GM21529 (cell line): ENCODE measurements around the gene C12orf57.

ENCODE experiments used
- ATAC-seq: cut with Tn5 transposase; IDR thresholded peaks from one replicate; pipeline ENCODE4 v1.9.1; 2021; ENCODE audit not compliant: unreplicated experiment

C12orf57 gene

DNA sequence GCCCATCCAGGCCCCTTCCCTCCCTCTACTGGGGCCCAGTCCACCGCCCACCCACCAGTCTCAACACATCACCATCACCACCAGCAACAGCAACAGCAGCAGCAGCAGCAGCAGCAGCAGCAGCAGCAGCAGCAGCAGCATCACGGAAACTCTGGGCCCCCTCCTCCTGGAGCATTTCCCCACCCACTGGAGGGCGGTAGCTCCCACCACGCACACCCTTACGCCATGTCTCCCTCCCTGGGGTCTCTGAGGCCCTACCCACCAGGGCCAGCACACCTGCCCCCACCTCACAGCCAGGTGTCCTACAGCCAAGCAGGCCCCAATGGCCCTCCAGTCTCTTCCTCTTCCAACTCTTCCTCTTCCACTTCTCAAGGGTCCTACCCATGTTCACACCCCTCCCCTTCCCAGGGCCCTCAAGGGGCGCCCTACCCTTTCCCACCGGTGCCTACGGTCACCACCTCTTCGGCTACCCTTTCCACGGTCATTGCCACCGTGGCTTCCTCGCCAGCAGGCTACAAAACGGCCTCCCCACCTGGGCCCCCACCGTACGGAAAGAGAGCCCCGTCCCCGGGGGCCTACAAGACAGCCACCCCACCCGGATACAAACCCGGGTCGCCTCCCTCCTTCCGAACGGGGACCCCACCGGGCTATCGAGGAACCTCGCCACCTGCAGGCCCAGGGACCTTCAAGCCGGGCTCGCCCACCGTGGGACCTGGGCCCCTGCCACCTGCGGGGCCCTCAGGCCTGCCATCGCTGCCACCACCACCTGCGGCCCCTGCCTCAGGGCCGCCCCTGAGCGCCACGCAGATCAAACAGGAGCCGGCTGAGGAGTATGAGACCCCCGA, 7.0 kb upstream of the C12orf57 start:
- ATAC-seq = peak; percentile 10

DNA sequence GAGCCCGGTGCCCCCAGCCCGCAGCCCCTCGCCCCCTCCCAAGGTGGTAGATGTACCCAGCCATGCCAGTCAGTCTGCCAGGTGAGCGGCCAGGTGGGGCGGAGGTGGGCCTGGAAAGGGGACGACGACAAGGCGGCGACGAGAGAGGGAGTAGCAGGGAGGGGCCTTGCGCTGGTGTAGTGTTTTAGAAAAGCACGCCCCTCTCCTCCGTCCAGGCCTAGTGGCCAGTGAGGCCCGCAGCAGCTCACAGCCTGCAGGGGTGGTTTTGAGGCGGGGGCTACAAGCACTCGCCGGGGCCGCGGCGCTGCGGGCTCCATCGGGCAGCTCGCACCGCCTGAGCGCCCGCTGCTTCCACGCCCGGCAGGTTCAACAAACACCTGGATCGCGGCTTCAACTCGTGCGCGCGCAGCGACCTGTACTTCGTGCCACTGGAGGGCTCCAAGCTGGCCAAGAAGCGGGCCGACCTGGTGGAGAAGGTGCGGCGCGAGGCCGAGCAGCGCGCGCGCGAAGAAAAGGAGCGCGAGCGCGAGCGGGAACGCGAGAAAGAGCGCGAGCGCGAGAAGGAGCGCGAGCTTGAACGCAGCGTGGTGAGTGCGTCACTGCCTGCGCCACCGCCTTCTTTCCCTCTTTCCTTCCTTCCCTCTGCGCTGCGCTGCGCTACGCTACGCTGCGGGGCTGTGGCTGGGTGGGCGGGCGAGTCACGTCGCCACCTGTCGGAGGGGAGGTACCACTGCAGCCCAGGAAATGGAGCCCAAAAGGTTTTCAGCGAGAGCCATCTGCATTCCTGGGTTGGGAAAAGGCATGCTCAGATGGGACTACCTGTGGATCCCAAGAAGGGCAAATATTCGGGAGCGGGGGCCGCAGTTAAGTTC, 6.1 kb upstream of the C12orf57 start:
- ATAC-seq = peak; percentile 84

DNA sequence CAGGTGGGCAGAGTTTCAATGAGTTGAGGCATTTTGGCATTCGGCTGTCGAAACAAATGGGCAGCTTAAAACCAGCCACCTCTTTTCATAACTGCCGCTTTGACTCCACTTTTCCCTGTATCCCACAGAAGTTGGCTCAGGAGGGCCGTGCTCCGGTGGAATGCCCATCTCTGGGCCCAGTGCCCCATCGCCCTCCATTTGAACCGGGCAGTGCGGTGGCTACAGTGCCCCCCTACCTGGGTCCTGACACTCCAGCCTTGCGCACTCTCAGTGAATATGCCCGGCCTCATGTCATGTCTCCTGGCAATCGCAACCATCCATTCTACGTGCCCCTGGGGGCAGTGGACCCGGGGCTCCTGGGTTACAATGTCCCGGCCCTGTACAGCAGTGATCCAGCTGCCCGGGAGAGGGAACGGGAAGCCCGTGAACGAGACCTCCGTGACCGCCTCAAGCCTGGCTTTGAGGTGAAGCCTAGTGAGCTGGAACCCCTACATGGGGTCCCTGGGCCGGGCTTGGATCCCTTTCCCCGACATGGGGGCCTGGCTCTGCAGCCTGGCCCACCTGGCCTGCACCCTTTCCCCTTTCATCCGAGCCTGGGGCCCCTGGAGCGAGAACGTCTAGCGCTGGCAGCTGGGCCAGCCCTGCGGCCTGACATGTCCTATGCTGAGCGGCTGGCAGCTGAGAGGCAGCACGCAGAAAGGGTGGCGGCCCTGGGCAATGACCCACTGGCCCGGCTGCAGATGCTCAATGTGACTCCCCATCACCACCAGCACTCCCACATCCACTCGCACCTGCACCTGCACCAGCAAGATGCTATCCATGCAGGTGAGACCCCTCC, 5.2 kb upstream of the C12orf57 start:
- ATAC-seq = no peak

DNA sequence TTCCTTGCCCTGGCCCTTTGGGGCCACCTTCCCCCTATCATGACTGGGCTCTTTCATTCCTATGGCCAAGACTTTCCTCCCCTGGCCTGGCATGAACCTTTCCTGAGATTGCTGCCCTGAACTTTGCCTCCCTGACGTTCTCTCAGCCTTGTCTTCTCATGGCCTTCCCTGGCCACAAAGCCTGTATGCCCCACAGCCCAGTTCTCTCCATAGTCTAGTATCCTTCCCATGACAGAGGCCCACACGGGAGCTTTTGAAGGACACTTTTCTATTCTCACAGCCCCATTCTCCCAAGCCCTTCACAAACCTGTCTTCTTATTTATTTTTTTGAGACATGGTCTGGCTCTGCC, 4.7 kb upstream of the C12orf57 start:
- ATAC-seq = no peak

DNA sequence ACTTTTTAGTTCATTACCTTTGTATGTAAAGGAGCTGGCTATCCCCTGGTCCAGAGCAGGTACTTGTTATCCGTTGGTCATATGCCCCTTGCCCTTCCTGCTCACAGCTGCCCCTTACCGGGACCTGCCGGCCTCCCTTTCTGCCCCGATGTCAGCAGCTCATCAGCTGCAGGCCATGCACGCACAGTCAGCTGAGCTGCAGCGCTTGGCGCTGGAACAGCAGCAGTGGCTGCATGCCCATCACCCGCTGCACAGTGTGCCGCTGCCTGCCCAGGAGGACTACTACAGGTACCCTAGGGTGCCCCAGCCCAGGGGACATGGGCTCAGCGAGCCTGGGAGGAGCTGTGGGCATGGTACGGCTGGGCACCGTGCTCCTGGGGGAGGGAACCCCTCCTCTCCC, 2.6 kb upstream of the C12orf57 start:
- no peak for ATAC-seq

DNA sequence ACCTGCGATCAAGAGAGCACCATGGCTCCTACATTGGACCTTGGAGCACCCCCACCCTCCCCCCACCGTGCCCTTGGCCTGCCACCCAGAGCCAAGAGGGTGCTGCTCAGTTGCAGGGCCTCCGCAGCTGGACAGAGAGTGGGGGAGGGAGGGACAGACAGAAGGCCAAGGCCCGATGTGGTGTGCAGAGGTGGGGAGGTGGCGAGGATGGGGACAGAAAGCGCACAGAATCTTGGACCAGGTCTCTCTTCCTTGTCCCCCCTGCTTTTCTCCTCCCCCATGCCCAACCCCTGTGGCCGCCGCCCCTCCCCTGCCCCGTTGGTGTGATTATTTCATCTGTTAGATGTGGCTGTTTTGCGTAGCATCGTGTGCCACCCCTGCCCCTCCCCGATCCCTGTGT, 2.0 kb upstream of the C12orf57 start:
- ATAC-seq = no peak

DNA sequence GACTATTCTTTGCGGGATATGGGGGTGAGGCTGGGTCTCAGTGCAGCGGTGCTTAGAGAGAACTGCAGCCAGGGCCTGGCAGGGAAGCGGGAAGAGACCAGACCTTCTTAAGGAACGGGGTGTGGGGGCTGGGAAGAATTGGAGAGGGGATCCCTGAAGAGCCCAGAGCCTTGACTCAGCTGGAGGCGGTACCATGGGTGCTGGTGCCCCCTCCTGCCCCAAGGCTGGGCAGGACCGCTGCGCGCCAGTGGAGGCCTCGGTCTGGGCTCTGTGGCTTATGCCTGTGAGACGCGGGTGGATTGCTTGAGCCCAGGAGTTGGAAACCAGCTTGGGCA, 1.5 kb upstream of the C12orf57 start:
- ATAC-seq = no peak

DNA sequence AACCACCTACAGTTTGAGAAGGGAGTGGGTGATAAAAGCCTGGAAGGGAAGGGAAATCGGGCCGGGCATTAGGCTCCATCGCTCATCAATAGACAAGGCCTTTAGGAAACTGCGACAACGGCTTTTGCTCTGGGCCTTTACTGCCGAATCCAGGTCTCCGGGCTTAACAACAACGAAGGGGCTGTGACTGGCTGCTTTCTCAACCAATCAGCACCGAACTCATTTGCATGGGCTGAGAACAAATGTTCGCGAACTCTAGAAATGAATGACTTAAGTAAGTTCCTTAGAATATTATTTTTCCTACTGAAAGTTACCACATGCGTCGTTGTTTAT, 467 bp upstream of the C12orf57 start:
- ATAC-seq = peak; percentile 29

DNA sequence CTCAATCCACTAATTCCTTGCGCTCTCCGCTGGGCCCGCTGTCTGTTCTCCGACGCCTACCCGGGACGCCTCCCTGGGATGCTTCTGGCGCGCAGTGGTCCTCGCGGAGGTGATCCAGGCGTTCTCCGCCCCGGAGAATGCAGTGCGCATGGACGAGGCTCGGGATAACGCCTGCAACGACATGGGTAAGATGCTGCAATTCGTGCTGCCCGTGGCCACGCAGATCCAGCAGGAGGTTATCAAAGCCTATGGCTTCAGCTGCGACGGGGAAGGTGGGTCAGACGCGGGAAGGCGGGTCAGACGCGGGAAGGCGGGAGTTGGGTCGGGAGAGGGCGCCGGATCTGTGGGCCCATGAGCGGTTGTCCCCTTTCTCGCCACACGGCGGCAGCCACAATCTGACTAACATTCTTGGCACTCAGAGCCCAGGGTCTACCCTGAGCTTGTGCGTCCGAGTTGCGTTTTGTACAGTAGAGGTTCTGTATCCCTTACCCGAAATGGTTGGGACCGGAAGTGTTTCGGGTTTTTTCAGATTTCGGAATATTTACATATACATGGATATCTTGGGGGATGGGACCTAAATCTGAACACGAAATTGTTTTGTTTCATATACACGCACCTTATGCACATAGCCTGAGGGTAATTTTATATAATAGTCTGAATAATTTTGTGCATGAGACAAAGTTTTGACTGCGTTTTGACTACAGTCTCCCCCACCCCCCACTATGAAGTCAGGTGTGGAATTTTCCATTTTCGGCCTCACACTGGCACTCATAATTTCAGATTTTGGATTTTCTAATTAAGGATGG, 762 bp downstream of the C12orf57 start:
- peak; percentile 38 for ATAC-seq

DNA sequence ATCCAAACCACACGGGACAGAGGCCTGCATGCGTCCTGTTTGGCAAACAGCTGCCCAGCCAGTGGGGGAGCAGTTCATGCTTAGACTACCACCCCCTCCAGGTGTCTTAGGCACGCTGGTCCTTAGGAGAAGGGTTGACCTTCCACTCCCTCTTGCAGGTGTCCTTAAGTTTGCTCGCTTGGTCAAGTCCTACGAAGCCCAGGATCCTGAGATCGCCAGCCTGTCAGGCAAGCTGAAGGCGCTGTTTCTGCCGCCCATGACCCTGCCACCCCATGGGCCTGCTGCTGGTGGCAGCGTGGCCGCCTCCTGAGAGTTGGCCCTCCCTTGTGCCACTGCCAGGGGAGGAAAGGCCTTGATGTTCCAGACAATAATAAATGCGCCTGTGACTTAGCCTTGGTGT, 1.8 kb downstream of the C12orf57 start:
- no peak for ATAC-seq

DNA sequence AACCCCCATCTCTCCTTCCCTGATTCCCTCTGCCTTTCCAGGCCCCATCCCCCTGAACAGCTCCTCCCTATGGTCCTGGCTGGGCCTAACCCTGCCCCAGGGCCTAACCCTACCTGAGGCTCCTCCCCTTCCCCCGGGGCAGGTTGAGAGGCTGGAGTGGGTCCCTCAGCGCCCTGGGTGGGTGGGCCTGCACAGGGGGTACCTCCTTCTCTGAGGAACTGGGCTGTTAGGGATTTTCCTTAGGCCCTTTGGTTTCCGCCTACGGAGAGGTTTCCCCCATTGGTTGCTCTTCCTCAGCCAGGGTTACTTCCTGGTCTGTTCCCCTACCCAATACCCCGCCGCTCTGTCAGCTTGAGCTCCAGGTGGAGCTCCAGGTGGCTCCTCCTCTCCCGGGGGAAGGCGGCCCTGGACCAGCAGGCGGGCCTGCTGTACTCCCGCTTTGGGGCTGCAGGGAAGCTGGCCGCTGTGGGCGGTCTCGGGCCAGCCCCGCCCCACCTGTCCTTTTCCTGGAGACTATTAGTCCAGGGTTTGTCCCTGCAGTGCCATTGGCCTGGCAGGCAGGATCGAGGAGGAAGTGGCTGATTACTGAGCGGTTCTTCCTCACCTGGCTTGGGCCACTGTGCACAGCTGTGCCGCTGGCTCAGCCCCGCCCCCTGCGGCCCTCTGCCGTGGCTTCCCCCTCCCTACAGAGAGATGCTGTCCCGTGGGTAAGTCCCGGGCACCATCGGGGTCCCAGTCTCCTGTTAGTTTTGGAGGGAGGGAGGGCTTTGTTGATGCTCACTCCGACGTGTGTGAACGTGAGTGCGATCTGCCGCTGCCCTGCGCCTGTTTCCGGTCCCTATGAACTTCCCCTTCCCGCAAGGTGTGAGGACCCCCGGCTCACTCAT, 2.5 kb downstream of the C12orf57 start:
- ATAC-seq = peak; percentile 34

DNA sequence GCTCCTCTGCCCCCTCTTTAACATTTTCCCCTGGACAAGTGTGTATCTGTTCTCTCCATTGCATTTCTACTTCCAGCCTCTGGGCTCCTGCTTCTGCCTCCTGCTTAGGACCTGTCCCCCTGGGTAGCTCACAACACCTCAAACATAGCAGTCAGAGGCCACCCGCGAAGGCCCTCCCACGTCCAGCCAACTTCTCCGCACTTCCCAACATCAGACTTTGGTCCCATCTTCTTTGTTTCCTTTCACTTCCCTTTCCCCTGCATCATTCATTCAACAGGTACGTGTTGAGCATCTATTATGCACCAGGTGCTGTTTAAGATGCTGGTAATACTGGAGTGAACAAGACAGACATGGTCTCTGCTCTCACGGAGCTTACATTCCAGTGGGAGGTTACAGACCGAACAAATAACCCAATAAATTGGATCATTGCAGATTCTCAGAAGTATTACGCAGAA, 3.1 kb downstream of the C12orf57 start:
- ATAC-seq = no peak

DNA sequence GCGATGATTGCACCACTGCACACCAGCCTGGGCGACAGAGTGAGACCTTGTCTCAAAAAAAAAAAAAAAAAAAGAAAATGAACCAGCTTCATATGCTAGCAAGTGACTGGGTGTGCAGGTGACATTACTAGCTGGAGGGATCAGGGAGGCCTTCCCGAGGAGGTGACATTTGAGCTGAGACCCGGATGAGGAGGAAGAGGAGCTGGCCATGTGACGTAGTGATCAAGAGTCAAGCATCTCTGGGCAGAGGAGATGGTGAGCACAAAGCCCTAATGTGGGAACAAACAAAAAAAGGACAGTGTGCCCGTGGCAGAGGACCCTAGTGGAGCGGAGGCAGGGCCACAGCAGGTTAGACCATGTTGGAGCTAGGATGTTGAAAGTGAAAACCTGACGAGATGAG, 3.8 kb downstream of the C12orf57 start:
- ATAC-seq = no peak

DNA sequence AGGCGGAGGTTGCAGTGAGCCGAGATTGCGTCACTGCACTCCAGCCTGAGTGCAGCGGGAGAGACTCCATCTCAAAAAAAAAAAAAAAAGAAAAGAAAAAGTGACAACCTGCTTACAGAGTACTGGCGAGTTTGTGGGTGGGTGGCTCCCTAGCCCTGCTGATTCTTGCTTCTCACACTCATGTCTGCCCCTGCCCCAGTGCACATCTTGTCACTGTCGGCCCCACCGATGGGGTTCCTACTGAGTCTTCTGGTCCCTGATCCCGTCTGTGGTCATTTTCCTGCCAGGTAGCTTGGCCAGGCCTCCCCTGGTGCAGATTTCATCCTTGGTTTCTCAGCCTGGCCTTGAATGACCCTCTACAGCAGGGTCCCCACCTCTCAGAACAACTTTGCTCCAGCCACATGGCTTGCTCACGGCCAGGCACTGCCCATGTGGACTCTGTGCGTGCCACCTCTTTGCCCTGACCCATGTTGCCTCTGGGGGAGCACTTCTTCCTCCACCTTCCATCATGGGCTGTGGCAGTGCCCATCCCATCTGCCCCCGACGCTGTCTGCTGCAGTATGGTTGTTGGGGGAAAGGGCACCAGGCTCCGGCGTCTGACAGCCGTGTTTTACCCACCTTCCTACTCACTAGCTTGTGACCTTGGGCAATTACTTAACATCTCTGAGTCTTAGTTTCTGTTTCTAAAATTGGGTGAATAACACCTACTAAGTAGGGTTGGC, 5.2 kb downstream of the C12orf57 start:
- no peak for ATAC-seq

DNA sequence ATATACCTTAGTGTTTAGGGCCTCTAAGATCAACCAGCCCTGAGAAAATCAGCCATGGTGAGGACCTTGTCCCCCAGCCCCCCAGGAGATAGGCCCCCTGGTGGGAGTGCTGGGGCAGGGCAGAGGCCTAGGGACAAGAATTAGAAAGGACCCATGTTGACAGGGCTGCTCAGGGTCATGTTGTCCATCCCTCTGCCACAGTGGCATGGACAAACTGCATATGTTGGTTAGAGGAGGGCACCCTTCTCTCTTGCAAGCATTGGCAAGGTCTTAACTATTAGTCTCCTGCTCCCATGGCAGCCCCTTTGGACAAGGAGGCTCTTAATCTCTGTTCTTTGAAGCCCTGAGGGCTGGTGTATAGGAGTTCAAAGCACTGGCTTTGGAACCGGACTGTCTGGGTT, 6.6 kb downstream of the C12orf57 start:
- no peak for ATAC-seq

DNA sequence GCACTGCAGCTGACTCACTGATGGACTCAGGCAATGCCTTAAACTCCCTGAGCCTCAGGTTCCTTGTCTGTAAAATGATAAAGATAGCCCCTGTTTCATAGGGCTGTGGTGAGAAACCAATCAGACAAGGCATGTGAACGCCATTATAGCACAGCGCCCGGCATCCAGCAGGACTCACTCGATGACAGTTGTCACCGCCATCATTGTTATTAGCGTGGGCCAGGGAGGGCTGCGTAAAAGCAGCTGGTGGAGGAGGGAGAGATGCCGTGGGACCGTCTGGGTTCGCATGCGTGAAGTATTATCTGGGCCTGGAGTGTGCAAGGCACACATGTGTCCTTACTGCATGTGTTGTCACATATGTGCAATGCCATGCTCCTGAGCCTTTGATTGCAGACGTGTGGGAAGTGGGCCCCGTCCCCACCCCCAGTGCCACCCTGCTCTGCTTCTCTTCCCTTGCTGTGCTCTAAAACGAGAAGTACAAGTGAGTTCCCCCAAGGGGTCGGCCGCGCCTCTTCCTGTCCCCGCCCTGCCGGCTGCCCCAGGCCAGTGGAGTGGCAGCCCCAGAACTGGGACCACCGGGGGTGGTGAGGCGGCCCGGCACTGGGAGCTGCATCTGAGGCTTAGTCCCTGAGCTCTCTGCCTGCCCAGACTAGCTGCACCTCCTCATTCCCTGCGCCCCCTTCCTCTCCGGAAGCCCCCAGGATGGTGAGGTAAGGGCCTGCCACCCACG, 7.2 kb downstream of the C12orf57 start, which contains the start of gene PTPN6:
TSS of gene PTPN6 (plus strand) at position 546 of the 730 bp plus-strand sequence. CDS start at position 703, 157 bp downstream.
- peak; percentile 18 for ATAC-seq

DNA sequence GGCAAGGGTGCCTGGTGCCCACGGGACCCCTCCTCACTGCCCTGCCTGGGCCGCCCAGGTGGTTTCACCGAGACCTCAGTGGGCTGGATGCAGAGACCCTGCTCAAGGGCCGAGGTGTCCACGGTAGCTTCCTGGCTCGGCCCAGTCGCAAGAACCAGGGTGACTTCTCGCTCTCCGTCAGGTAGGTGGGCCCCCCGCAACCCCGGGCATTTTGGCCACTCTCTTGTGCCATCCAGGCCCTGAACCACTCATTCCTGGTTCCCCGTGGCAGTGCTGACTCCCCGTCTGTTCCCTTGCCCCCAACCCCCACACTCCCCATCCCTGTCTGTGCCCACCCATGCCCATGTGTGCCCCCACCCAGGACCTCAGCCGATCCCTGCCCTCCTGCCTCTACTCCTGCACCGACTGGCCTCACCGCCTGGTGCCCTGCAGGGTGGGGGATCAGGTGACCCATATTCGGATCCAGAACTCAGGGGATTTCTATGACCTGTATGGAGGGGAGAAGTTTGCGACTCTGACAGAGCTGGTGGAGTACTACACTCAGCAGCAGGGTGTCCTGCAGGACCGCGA, 7.8 kb downstream of the C12orf57 start:
- ATAC-seq = no peak
